Measurements from ENCODE around the gene MAN1A1.

MAN1A1 gene

DNA sequence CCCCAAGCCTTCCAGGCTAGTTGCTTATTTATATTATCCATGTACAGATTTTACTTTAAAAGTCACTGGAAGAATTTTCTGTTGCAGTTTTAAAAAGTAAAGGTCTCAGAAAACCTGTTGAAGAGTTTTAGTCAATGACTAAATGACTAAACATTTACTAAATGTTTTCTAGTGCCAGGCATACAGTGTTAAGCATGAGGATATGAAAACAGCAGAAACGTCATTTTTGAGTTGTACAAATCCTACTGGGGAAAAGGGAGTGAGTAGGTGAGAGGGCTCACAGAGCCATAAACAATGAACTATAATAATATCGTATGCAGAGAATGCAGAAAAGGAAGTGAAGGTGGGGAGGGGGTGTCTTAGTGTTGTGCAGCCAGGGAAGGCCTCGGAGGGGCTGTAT, 66.3 kb downstream of the MAN1A1 start:
- no peaks in the 10 kb centered on the region for H3K27me3 ChIP-seq (ENCODE audit: low read length)
- no peak overlapping the region for H3K4me2 ChIP-seq (ENCODE audit: low read depth, low read length, poor library complexity, severe bottlenecking)
- H3K36me3 ChIP-seq (ENCODE audit: low read length): no peaks in the 10 kb centered on the region
- H3K27ac ChIP-seq (ENCODE audit: low read depth, low read length): no peak overlapping the region
- H3K9me3 ChIP-seq (ENCODE audit: insufficient read depth, low read length): no peaks in the 10 kb centered on the region
- H3F3A ChIP-seq (ENCODE audit: insufficient read depth): no peaks in the 10 kb centered on the region
- no peak overlapping the region for H2AFZ ChIP-seq (ENCODE audit: low read depth, low read length, severe bottlenecking)
- no peak overlapping the region for H3K9ac ChIP-seq (ENCODE audit: low read length)
- H3K79me2 ChIP-seq (ENCODE audit: insufficient read depth, low read length): no peaks in the 10 kb centered on the region
- no peaks in the 10 kb centered on the region for H4K20me1 ChIP-seq (ENCODE audit: low read depth, low read length)
- H3K9me2 ChIP-seq (replicated peaks; ENCODE audit: insufficient read depth, low read length): no peaks in the 10 kb centered on the region
- TF ChIP-seq, protein P1, sequence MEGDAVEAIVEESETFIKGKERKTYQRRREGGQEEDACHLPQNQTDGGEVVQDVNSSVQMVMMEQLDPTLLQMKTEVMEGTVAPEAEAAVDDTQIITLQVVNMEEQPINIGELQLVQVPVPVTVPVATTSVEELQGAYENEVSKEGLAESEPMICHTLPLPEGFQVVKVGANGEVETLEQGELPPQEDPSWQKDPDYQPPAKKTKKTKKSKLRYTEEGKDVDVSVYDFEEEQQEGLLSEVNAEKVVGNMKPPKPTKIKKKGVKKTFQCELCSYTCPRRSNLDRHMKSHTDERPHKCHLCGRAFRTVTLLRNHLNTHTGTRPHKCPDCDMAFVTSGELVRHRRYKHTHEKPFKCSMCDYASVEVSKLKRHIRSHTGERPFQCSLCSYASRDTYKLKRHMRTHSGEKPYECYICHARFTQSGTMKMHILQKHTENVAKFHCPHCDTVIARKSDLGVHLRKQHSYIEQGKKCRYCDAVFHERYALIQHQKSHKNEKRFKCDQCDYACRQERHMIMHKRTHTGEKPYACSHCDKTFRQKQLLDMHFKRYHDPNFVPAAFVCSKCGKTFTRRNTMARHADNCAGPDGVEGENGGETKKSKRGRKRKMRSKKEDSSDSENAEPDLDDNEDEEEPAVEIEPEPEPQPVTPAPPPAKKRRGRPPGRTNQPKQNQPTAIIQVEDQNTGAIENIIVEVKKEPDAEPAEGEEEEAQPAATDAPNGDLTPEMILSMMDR (IDR thresholded peaks at IDR 0.05; ENCODE audit: insufficient read depth, low read length, poor library complexity, severe bottlenecking): no peak
- TF ChIP-seq EZH2phosphoT487 (conservative IDR thresholded peaks at IDR 0.05; ENCODE audit: low read length): no peak
- H3K4me3 ChIP-seq (ENCODE audit: insufficient read depth, low read length, poor library complexity, severe bottlenecking): no peak overlapping the region

DNA sequence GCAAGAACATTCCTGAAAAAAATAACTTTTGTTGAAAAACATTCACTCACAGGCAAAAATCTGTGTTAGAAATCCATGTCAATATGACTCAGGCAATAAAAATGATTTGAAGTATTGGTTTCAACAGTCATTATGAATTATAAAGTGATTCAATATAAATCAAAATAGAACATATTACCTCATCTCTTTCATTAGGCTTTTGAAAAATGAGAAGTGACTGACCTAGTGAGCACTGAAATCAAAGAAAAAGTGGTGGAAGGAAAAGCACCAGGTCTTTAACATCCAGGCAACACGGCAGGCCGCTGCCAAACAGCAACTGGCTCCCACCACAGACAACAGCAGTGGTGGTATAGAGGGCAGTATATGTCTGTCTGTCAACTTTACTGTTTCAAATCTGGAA, 68.9 kb downstream of the MAN1A1 start:
- Histone ChIP-seq H3K36me3 (ENCODE audit: low read length) (no peaks in the 10 kb centered on the region), H3K27ac (ENCODE audit: low read depth, low read length) (no peak overlapping the region), H3K9ac (ENCODE audit: low read length) (no peak overlapping the region), H2AFZ (ENCODE audit: low read depth, low read length, severe bottlenecking) (no peak overlapping the region), H3K79me2 (ENCODE audit: insufficient read depth, low read length) (no peaks in the 10 kb centered on the region), H3K9me2 (replicated peaks; ENCODE audit: insufficient read depth, low read length) (no peaks in the 10 kb centered on the region), H4K20me1 (ENCODE audit: low read depth, low read length) (no peaks in the 10 kb centered on the region), H3K4me2 (ENCODE audit: low read depth, low read length, poor library complexity, severe bottlenecking) (no peak overlapping the region), H3K9me3 (ENCODE audit: insufficient read depth, low read length) (no peaks in the 10 kb centered on the region), H3F3A (ENCODE audit: insufficient read depth) (no peaks in the 10 kb centered on the region), H3K27me3 (ENCODE audit: low read length) (no peaks in the 10 kb centered on the region), H3K4me3 (ENCODE audit: insufficient read depth, low read length, poor library complexity, severe bottlenecking) (no peak overlapping the region)
- TF ChIP-seq, protein P1 (IDR thresholded peaks at IDR 0.05; ENCODE audit: insufficient read depth, low read length, poor library complexity, severe bottlenecking): no peak
- TF ChIP-seq EZH2phosphoT487 (conservative IDR thresholded peaks at IDR 0.05; ENCODE audit: low read length): no peak

DNA sequence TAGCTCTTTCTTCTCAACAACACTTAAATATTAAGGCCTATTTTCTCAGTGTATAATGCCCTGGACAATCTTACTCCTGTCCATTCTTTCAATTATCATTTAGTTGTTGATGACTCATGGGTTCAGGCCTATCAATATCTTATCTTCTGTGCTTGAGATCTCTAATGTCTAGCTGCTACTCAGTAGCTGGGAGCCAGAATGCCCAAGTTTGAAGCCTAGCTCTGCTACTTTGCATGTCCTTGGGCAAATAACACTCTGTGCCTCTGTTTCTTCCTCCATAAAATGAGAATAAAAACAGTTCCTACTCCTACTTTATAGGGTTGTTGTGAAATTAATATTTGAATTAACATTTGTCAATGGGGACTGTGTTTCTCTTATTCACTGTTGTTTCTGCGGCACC, 69.5 kb downstream of the MAN1A1 start:
- no peak overlapping the region for H3K4me3 ChIP-seq (ENCODE audit: insufficient read depth, low read length, poor library complexity, severe bottlenecking)
- H4K20me1 ChIP-seq (ENCODE audit: low read depth, low read length): no peaks in the 10 kb centered on the region
- no peak overlapping the region for H2AFZ ChIP-seq (ENCODE audit: low read depth, low read length, severe bottlenecking)
- no peaks in the 10 kb centered on the region for H3K79me2 ChIP-seq (ENCODE audit: insufficient read depth, low read length)
- no peaks in the 10 kb centered on the region for H3F3A ChIP-seq (ENCODE audit: insufficient read depth)
- H3K9me3 ChIP-seq (ENCODE audit: insufficient read depth, low read length): no peaks in the 10 kb centered on the region
- H3K4me2 ChIP-seq (ENCODE audit: low read depth, low read length, poor library complexity, severe bottlenecking): no peak overlapping the region
- no peak overlapping the region for H3K27ac ChIP-seq (ENCODE audit: low read depth, low read length)
- no peaks in the 10 kb centered on the region for H3K36me3 ChIP-seq (ENCODE audit: low read length)
- no peak overlapping the region for H3K9ac ChIP-seq (ENCODE audit: low read length)
- no peaks in the 10 kb centered on the region for H3K27me3 ChIP-seq (ENCODE audit: low read length)
- TF ChIP-seq, protein P1 (IDR thresholded peaks at IDR 0.05; ENCODE audit: insufficient read depth, low read length, poor library complexity, severe bottlenecking): no peak
- TF ChIP-seq EZH2phosphoT487 (conservative IDR thresholded peaks at IDR 0.05; ENCODE audit: low read length): no peak
- no peaks in the 10 kb centered on the region for H3K9me2 ChIP-seq (replicated peaks; ENCODE audit: insufficient read depth, low read length)

Measured in SU-DHL-6 (cell line).